HepG2 (cell line): ENCODE results near the gene TUBB. TPM values are rescaled to one million over a fixed set of nuclear protein-coding genes. Genes with fewer than 3 reads are reported as not detected.

Experiments
- ATF1 ChIP-seq: IDR thresholded peaks from 2 replicates; pipeline ENCODE4 v1.6.1; 2016; ENCODE audit warnings: mild to moderate bottlenecking, control low read depth
- FOXP1 ChIP-seq, 2 experiments: fragments of 450-650 bp in 1 of 2; IDR thresholded peaks; 2 replicates each; pipeline ENCODE4 v1.6.1; 2017 to 2018; ENCODE audit warnings: antibody characterized with exemption in 1 of 2
- HDAC1 ChIP-seq: sonication (generic); formaldehyde crosslinking; IDR thresholded peaks from 2 replicates; pipeline ENCODE4 v1.5.1; 2020; ENCODE audit warnings: mild to moderate bottlenecking, missing genetic modification reagents
- HNF1B ChIP-seq: sonication (generic); formaldehyde crosslinking; IDR thresholded peaks from 2 replicates; pipeline ENCODE4 v1.5.1; 2020; ENCODE audit warnings: mild to moderate bottlenecking, moderate library complexity, missing genetic modification reagents
- HOXA5 ChIP-seq: sonication (generic); formaldehyde crosslinking; IDR thresholded peaks from 2 replicates; pipeline ENCODE4 v1.4.0; 2020; ENCODE audit warnings: missing genetic modification reagents
- IRX3 ChIP-seq: sonication (generic); formaldehyde crosslinking; IDR thresholded peaks from 2 replicates; pipeline ENCODE4 v1.8.1; 2023; ENCODE audit warnings: mild to moderate bottlenecking, low read depth, missing genetic modification reagents, borderline replicate concordance
- MIXL1 ChIP-seq: IDR thresholded peaks from 2 replicates; pipeline ENCODE4 v1.6.1; 2016
- NFE2L1 ChIP-seq: sonication (generic); formaldehyde crosslinking; IDR thresholded peaks from 2 replicates; pipeline ENCODE4 v1.4.0; 2020; ENCODE audit warnings: missing genetic modification reagents, mild to moderate bottlenecking, borderline replicate concordance
- NFIC ChIP-seq: IDR thresholded peaks from 2 replicates; pipeline ENCODE4 v1.6.1; 2012; ENCODE audit warnings: mild to moderate bottlenecking, low read length, inconsistent platforms
- TGIF2 ChIP-seq: IDR thresholded peaks from 2 replicates; pipeline ENCODE4 v1.6.1; 2016; ENCODE audit warnings: control low read depth, missing compliant biosample characterization
- ZNF20 ChIP-seq: sonication (generic); formaldehyde crosslinking; IDR thresholded peaks from 2 replicates; pipeline ENCODE4 v1.4.0; 2020; ENCODE audit warnings: mild to moderate bottlenecking, moderate library complexity, missing genetic modification reagents
- ZNF260 ChIP-seq: sonication (generic); formaldehyde crosslinking; IDR thresholded peaks from 2 replicates; pipeline ENCODE4 v1.4.0; 2020; ENCODE audit warnings: missing genetic modification reagents, low read depth, mild to moderate bottlenecking, borderline replicate concordance
- ZNF549 ChIP-seq: sonication (generic); formaldehyde crosslinking; IDR thresholded peaks from 2 replicates; pipeline ENCODE4 v1.5.0; 2020; ENCODE audit warnings: missing genetic modification reagents
- ZNF615 ChIP-seq: sonication (generic); formaldehyde crosslinking; IDR thresholded peaks from 2 replicates; pipeline ENCODE4 v1.5.0; 2020; ENCODE audit warnings: mild to moderate bottlenecking, missing genetic modification reagents, borderline replicate concordance
- ZNF724P ChIP-seq: sonication (generic); formaldehyde crosslinking; IDR thresholded peaks from 2 replicates; pipeline ENCODE4 v1.8.0; 2022; ENCODE audit warnings: missing genetic modification reagents, borderline replicate concordance
- ZNF790 ChIP-seq: sonication (generic); formaldehyde crosslinking; IDR thresholded peaks from 2 replicates; pipeline ENCODE4 v1.8.0; 2022; ENCODE audit warnings: missing genetic modification reagents, mild to moderate bottlenecking, borderline replicate concordance
- ZSCAN9 ChIP-seq: IDR thresholded peaks from 2 replicates; pipeline ENCODE4 v1.6.1; 2016; ENCODE audit warnings: borderline replicate concordance
- polyA plus RNA-seq, 8 experiments: library from polyadenylated mRNA; depleted of rRNA in 3 of 8; stranded (reverse) in 7 of 8; unstranded in 1 of 8; fragments of >200 nt; fragmentation: Illumina TruSeq in 4 of 8; extraction: Trizol in 4 of 8; gene quantifications; 2 replicates each; pipeline versions ENCODE4 v1.2.1 to v1.2.3, GENCODE V29; 2011 to 2016; ENCODE audit warnings: low read depth in 4 of 8, missing spikeins in 1 of 8, mixed read lengths in 1 of 8; ENCODE audit not compliant: insufficient read depth in 1 of 8
- total RNA-seq, 5 experiments: library from RNA; depleted of rRNA; stranded (reverse); fragments of >200 nt; fragmentation: Illumina TruSeq; extraction: Trizol; gene quantifications; 2 replicates each; pipeline ENCODE4 v1.2.3, GENCODE V29; 2016; ENCODE audit warnings: low read depth in 1 of 5
- TF ChIP-seq, protein P1 (sequence below): sonication (generic); formaldehyde crosslinking; IDR thresholded peaks from 2 replicates; pipeline ENCODE4 v1.4.0; 2020; ENCODE audit warnings: missing genetic modification reagents, borderline replicate concordance
- TF ChIP-seq, protein P2 (sequence below): sonication (generic); formaldehyde crosslinking; IDR thresholded peaks from 2 replicates; pipeline ENCODE4 v1.4.0; 2020; ENCODE audit warnings: missing genetic modification reagents, borderline replicate concordance

The TUBB gene
- total and polyA plus RNA-seq, 2 of the 13 experiments (the other 11 are each of a cell fraction or from before 2014, with no cell fraction given): 911 to 1,163 TPM

- TF ChIP-seq, protein P1, sequence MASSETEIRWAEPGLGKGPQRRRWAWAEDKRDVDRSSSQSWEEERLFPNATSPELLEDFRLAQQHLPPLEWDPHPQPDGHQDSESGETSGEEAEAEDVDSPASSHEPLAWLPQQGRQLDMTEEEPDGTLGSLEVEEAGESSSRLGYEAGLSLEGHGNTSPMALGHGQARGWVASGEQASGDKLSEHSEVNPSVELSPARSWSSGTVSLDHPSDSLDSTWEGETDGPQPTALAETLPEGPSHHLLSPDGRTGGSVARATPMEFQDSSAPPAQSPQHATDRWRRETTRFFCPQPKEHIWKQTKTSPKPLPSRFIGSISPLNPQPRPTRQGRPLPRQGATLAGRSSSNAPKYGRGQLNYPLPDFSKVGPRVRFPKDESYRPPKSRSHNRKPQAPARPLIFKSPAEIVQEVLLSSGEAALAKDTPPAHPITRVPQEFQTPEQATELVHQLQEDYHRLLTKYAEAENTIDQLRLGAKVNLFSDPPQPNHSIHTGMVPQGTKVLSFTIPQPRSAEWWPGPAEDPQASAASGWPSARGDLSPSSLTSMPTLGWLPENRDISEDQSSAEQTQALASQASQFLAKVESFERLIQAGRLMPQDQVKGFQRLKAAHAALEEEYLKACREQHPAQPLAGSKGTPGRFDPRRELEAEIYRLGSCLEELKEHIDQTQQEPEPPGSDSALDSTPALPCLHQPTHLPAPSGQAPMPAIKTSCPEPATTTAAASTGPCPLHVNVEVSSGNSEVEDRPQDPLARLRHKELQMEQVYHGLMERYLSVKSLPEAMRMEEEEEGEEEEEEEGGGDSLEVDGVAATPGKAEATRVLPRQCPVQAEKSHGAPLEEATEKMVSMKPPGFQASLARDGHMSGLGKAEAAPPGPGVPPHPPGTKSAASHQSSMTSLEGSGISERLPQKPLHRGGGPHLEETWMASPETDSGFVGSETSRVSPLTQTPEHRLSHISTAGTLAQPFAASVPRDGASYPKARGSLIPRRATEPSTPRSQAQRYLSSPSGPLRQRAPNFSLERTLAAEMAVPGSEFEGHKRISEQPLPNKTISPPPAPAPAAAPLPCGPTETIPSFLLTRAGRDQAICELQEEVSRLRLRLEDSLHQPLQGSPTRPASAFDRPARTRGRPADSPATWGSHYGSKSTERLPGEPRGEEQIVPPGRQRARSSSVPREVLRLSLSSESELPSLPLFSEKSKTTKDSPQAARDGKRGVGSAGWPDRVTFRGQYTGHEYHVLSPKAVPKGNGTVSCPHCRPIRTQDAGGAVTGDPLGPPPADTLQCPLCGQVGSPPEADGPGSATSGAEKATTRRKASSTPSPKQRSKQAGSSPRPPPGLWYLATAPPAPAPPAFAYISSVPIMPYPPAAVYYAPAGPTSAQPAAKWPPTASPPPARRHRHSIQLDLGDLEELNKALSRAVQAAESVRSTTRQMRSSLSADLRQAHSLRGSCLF: no peak
- TF ChIP-seq HDAC1 (CRISPR knock-in tag): peak; percentile 87
- no peak for TF ChIP-seq ZNF549 (CRISPR knock-in tag)
- TF ChIP-seq ZNF20: no peak
- TF ChIP-seq ZNF260 (CRISPR knock-in tag): no peak
- TF ChIP-seq ZNF790 (CRISPR knock-in tag): no peak
- TF ChIP-seq HNF1B (CRISPR knock-in tag): peak; percentile 89
- TF ChIP-seq TGIF2 (CRISPR knock-in tag): peak; percentile 64; the same call in 1 of the 2 replicates
- no peak for TF ChIP-seq NFIC
- no peak for TF ChIP-seq ZNF615 (CRISPR knock-in tag)
- TF ChIP-seq, protein P2, sequence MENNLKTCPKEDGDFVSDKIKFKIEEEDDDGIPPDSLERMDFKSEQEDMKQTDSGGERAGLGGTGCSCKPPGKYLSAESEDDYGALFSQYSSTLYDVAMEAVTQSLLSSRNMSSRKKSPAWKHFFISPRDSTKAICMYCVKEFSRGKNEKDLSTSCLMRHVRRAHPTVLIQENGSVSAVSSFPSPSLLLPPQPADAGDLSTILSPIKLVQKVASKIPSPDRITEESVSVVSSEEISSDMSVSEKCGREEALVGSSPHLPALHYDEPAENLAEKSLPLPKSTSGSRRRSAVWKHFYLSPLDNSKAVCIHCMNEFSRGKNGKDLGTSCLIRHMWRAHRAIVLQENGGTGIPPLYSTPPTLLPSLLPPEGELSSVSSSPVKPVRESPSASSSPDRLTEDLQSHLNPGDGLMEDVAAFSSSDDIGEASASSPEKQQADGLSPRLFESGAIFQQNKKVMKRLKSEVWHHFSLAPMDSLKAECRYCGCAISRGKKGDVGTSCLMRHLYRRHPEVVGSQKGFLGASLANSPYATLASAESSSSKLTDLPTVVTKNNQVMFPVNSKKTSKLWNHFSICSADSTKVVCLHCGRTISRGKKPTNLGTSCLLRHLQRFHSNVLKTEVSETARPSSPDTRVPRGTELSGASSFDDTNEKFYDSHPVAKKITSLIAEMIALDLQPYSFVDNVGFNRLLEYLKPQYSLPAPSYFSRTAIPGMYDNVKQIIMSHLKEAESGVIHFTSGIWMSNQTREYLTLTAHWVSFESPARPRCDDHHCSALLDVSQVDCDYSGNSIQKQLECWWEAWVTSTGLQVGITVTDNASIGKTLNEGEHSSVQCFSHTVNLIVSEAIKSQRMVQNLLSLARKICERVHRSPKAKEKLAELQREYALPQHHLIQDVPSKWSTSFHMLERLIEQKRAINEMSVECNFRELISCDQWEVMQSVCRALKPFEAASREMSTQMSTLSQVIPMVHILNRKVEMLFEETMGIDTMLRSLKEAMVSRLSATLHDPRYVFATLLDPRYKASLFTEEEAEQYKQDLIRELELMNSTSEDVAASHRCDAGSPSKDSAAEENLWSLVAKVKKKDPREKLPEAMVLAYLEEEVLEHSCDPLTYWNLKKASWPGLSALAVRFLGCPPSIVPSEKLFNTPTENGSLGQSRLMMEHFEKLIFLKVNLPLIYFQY: peak; percentile 30; the same call in 1 of the 2 replicates
- TF ChIP-seq ZNF724P: no peak
- 0 out of 2 replicates have a peak, but pooled peaks have one; percentile 55 for TF ChIP-seq HOXA5 (CRISPR knock-in tag)
- peak; percentile 91 for TF ChIP-seq MIXL1 (CRISPR knock-in tag)
- TF ChIP-seq ATF1 (CRISPR knock-in tag): no peak
- no peak for TF ChIP-seq ZSCAN9 (CRISPR knock-in tag)
- no peak for TF ChIP-seq NFE2L1 (CRISPR knock-in tag)
- TF ChIP-seq IRX3 (CRISPR knock-in tag): peak; percentile 79; the same call in 1 of the 2 replicates
- TF ChIP-seq FOXP1 (IDR thresholded peaks at IDR 0.05): no peak
- no peak for TF ChIP-seq FOXP1 (CRISPR knock-in tag; IDR thresholded peaks at IDR 0.05)
These were observed 41.0 kb upstream of the TUBB start (continued) for GRCh38 chr6:30678964-30679726.
